BJ (cell line): ENCODE measurements around the gene RASL10B. TPM values are rescaled to one million over a fixed set of nuclear protein-coding genes. Genes with fewer than 3 reads are reported as not detected.

Experiments used
- CTCF ChIA-PET: fragments of 350-600 bp; formaldehyde crosslinking; extraction: SDS; loops from one replicate; lab custom pipeline; 2021; ENCODE audit warnings: antibody characterized with exemption, inconsistent platforms; lab: Yijun Ruan, JAX
- POLR2A ChIA-PET: fragments of 300-600 bp; sonication (Branson Sonifier 250); formaldehyde crosslinking; extraction: SDS; loops from one replicate; lab custom pipeline; 2021; ENCODE audit warnings: antibody characterized with exemption; lab: Charles Lee
- DNase-seq: peaks from one replicate; pipeline ENCODE4 v3.0.0-alpha.2; 2011; ENCODE audit warnings: low read depth
- H3K27me3 ChIP-seq: 2 replicates; pipeline ENCODE4 v1.6.0; 2011; ENCODE audit warnings: low read length; ENCODE audit not compliant: control insufficient read depth, insufficient read depth
- H3K36me3 ChIP-seq: 2 replicates; pipeline ENCODE4 v1.5.1; 2011; ENCODE audit warnings: low read length; ENCODE audit not compliant: control insufficient read depth, insufficient read depth
- H3K4me3 ChIP-seq: 2 replicates; pipeline ENCODE4 v1.5.1; 2011; ENCODE audit warnings: low read depth, mild to moderate bottlenecking, control low read depth, low read length
- CTCF ChIP-seq: IDR thresholded peaks from 2 replicates; pipeline ENCODE4 v1.5.1; 2011; ENCODE audit warnings: low read depth, mild to moderate bottlenecking, control low read depth, inconsistent platforms, low read length, moderate library complexity; ENCODE audit not compliant: insufficient read depth
- polyA plus RNA-seq: library from polyadenylated mRNA; depleted of rRNA; stranded (reverse); fragments of >200 nt; gene quantifications from 2 replicates; pipeline ENCODE4 v1.2.3, GENCODE V29; 2011

The RASL10B gene
- polyA plus RNA-seq, 1 experiment: 4.5 TPM

- Histone ChIP-seq H3K36me3 (no peaks in the 10 kb centered on the region), H3K4me3 (no peak overlapping the region), H3K27me3 (peaks cover 12% of the 10 kb centered on the region)
- POLR2A ChIA-PET: no interaction called here
- TF ChIP-seq CTCF: no peak
- CTCF ChIA-PET: interaction anchor here (1.0 to 14.9 kb wide), 13 partner anchors 8 to 178 kb away, joined by 3 to 425 read pairs (median 12); partner anchors contain the start of genes MMP28 and TAF15
- DNase-seq: no peak
Observed at GRCh38 chr17:35766489-35766877, 35.0 kb downstream of the RASL10B start.

- TF ChIP-seq CTCF: peak; percentile 71
- CTCF ChIA-PET: interaction anchor here (1.0 to 14.9 kb wide), 13 partner anchors 9 to 179 kb away, joined by 3 to 425 read pairs (median 12); partner anchors contain the start of genes MMP28 and TAF15
Observed at GRCh38 chr17:35766903-35767510, 35.6 kb downstream of the RASL10B start.

GRCh38 chr17:35768797-35769196, 37.4 kb downstream of the RASL10B start:
- POLR2A ChIA-PET: no interaction called here
- DNase-seq: no peak
- no peaks in the 10 kb centered on the region for H3K36me3 ChIP-seq
- no peak for TF ChIP-seq CTCF
- peaks cover 21% of the 10 kb centered on the region for H3K27me3 ChIP-seq
- H3K4me3 ChIP-seq: no peak overlapping the region
- CTCF ChIA-PET: interaction anchor here (0.7 to 14.9 kb wide), 6 partner anchors 13 to 163 kb away, joined by 3 to 425 read pairs (median 6); partner anchors contain the start of gene TAF15

More at GRCh38 chr17:35766903-35767510, 35.6 kb downstream of the RASL10B start:
- no peaks in the 10 kb centered on the region for H3K36me3 ChIP-seq
- POLR2A ChIA-PET: no interaction called here
- no peak overlapping the region for H3K4me3 ChIP-seq
- no peak for DNase-seq
- H3K27me3 ChIP-seq: peaks cover 15% of the 10 kb centered on the region

- CTCF ChIA-PET: interaction anchor here (1.0 to 14.9 kb wide), 10 partner anchors 9 to 158 kb away, joined by 3 to 425 read pairs (median 3); partner anchors contain the start of genes C17orf50 and TAF15
- no peak for DNase-seq
- Histone ChIP-seq H3K4me3 (no peak overlapping the region), H3K36me3 (no peaks in the 10 kb centered on the region), H3K27me3 (peaks cover 29% of the 10 kb centered on the region)
- 0 out of 2 replicates have a peak, but pooled peaks have one; percentile 6 for TF ChIP-seq CTCF
- POLR2A ChIA-PET: no interaction called here
Observed at GRCh38 chr17:35769895-35770486, 38.6 kb downstream of the RASL10B start.

GRCh38 chr17:35773129-35773528, 41.7 kb downstream of the RASL10B start:
- Histone ChIP-seq H3K36me3 (no peaks in the 10 kb centered on the region), H3K4me3 (no peak overlapping the region), H3K27me3 (peaks cover 33% of the 10 kb centered on the region)
- POLR2A ChIA-PET: no interaction called here
- no peak for TF ChIP-seq CTCF
- DNase-seq: no peak
- CTCF ChIA-PET: interaction anchor here (11.0 to 14.9 kb wide), 2 partner anchors 8 to 36 kb away, joined by 115 to 425 read pairs; partner anchors contain the start of gene TAF15
